Hepatocyte (in vitro differentiated cells): ENCODE measurements around the gene CDH18. TPM values are rescaled to one million over a fixed set of nuclear protein-coding genes. Genes with fewer than 3 reads are reported as not detected.

Experiments used
- DNase-seq: peaks from one replicate; pipeline ENCODE4 v3.0.0-alpha.2; 2016; ENCODE audit warnings: low spot score
- H2AFZ ChIP-seq: fragments of 200-600 bp; sonication (generic); 2 replicates; pipeline ENCODE4 v1.6.0; 2016; ENCODE audit warnings: antibody characterized with exemption, mild to moderate bottlenecking
- H3K27ac ChIP-seq: fragments of 200-600 bp; sonication (generic); 2 replicates; pipeline ENCODE4 v1.5.1; 2016; ENCODE audit warnings: mild to moderate bottlenecking
- H3K27me3 ChIP-seq: fragments of 200-600 bp; sonication (generic); 2 replicates; pipeline ENCODE4 v1.6.1; 2016
- H3K36me3 ChIP-seq: fragments of 200-600 bp; sonication (generic); replicated peaks from 2 replicates; pipeline ENCODE4 v1.5.1; 2016; ENCODE audit warnings: low read depth; ENCODE audit not compliant: insufficient read depth
- H3K4me1 ChIP-seq: fragments of 200-600 bp; sonication (generic); 2 replicates; pipeline ENCODE4 v1.5.1; 2016; ENCODE audit warnings: mild to moderate bottlenecking, moderate library complexity; ENCODE audit not compliant: insufficient read depth
- H3K4me2 ChIP-seq: fragments of 200-600 bp; sonication (generic); 2 replicates; pipeline ENCODE4 v1.6.0; 2016
- H3K4me3 ChIP-seq: fragments of 200-600 bp; sonication (generic); 2 replicates; pipeline ENCODE4 v1.5.1; 2016; ENCODE audit warnings: mild to moderate bottlenecking
- H3K79me2 ChIP-seq: fragments of 200-600 bp; sonication (generic); 2 replicates; pipeline ENCODE4 v1.6.0; 2017; ENCODE audit warnings: mild to moderate bottlenecking
- H3K9me2 ChIP-seq: fragments of 200-600 bp; sonication (generic); replicated peaks from 2 replicates; pipeline ENCODE4 v1.6.0; 2017; ENCODE audit warnings: mild to moderate bottlenecking; ENCODE audit not compliant: insufficient read depth
- H3K9me3 ChIP-seq: fragments of 200-600 bp; sonication (generic); 2 replicates; pipeline ENCODE4 v1.5.1; 2016; ENCODE audit warnings: low read depth, mild to moderate bottlenecking
- H4K20me1 ChIP-seq: fragments of 200-600 bp; sonication (generic); 2 replicates; pipeline ENCODE4 v1.6.0; 2016; ENCODE audit warnings: mild to moderate bottlenecking; ENCODE audit not compliant: insufficient read depth, poor library complexity, severe bottlenecking
- CTCF ChIP-seq: fragments of 200-600 bp; sonication (generic); IDR thresholded peaks from 2 replicates; pipeline ENCODE4 v1.5.1; 2016; ENCODE audit warnings: antibody characterized with exemption, mild to moderate bottlenecking; ENCODE audit not compliant: poor library complexity
- EZH2 ChIP-seq: fragments of 200-600 bp; sonication (generic); IDR thresholded peaks from 2 replicates; pipeline ENCODE4 v1.6.1; 2016; ENCODE audit warnings: antibody characterized with exemption, mild to moderate bottlenecking, borderline replicate concordance
- EZH2phosphoT487 ChIP-seq: fragments of 200-600 bp; sonication (generic); IDR thresholded peaks from one replicate; pipeline ENCODE4 v1.6.1; 2018; ENCODE audit warnings: antibody characterized with exemption, mild to moderate bottlenecking, low read depth, moderate library complexity; ENCODE audit not compliant: unreplicated experiment, severe bottlenecking
- WGBS: methylation state at CpG from one replicate; pipeline ENCODE4 v1.1.6; 2016; ENCODE audit warnings: low lambda C conversion rate; ENCODE audit errors: missing lambda C conversion rate; 5-methylcytosine and 5-hydroxymethylcytosine counted together
- polyA plus RNA-seq: library from polyadenylated mRNA; unstranded; fragments of >200 nt; fragmentation: Nextera tagmentation; extraction: Ambion mirVana; gene quantifications from 2 replicates; pipeline ENCODE4 v1.2.1, GENCODE V29; 2016
- total RNA-seq: library from RNA; depleted of rRNA; stranded (reverse); fragments of >200 nt; gene quantifications from 2 replicates; pipeline ENCODE4 v1.2.3, GENCODE V29; 2014

CDH18 gene
- total and polyA plus RNA-seq, 2 experiments from 2014 or later: 0.71 to 1.5 TPM

GRCh38 chr5:19534751-19535150 lies 453.2 kb downstream of the CDH18 start:
- TF ChIP-seq CTCF: no peak
- TF ChIP-seq EZH2phosphoT487: no peak
- no peak for TF ChIP-seq EZH2
- Histone ChIP-seq H3K36me3 (no peaks in the 10 kb centered on the region), H3K9me3 (no peaks in the 10 kb centered on the region), H3K4me2 (no peak overlapping the region), H4K20me1 (no peaks in the 10 kb centered on the region), H3K79me2 (no peaks in the 10 kb centered on the region), H3K4me3 (no peak overlapping the region), H2AFZ (no peak overlapping the region), H3K27ac (no peak overlapping the region), H3K4me1 (no peaks in the 10 kb centered on the region), H3K9me2 (no peaks in the 10 kb centered on the region), H3K27me3 (no peaks in the 10 kb centered on the region)
- DNase-seq: no peak
- 92% methylated on average over 1 of the region's 1 CpG for WGBS

DNA sequence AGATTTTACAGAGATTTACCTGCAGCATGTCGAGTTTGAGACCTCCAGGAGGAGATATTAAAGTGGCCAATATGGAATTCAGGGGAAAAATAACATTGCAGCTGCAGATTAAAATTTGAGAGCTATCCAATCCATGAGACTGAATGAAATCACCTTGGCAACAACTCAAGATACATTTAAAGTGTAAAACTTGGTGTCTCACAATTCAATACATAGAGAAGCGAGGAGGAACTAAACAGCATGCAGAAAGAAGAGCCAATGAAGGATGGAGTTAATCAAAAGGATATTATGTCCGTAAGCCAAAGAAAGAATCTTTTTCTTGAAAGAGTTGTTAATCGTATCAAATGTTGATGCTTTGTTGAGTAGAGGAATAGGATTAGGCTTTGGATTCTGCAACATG lies 455.1 kb downstream of the CDH18 start:
- Histone ChIP-seq H3K27ac (no peak overlapping the region), H3K27me3 (no peaks in the 10 kb centered on the region), H3K9me3 (no peaks in the 10 kb centered on the region), H3K4me2 (no peak overlapping the region), H3K9me2 (no peaks in the 10 kb centered on the region), H3K36me3 (no peaks in the 10 kb centered on the region), H2AFZ (no peak overlapping the region), H3K4me3 (no peak overlapping the region), H4K20me1 (no peaks in the 10 kb centered on the region), H3K79me2 (no peaks in the 10 kb centered on the region), H3K4me1 (no peaks in the 10 kb centered on the region)
- 85% methylated on average over 4 of the region's 4 CpGs for WGBS
- TF ChIP-seq EZH2phosphoT487 (no peak), EZH2 (no peak), CTCF (no peak)
- no peak for DNase-seq

- H3K9me2 ChIP-seq: no peaks in the 10 kb centered on the region
- H4K20me1 ChIP-seq: no peaks in the 10 kb centered on the region
- no peak overlapping the region for H3K27ac ChIP-seq
- DNase-seq: no peak
- H2AFZ ChIP-seq: no peak overlapping the region
- H3K4me1 ChIP-seq: no peaks in the 10 kb centered on the region
- no peaks in the 10 kb centered on the region for H3K27me3 ChIP-seq
- no peak overlapping the region for H3K4me2 ChIP-seq
- H3K36me3 ChIP-seq: no peaks in the 10 kb centered on the region
- TF ChIP-seq CTCF: no peak
- TF ChIP-seq EZH2: no peak
- TF ChIP-seq EZH2phosphoT487: no peak
- no peaks in the 10 kb centered on the region for H3K79me2 ChIP-seq
- H3K9me3 ChIP-seq: no peaks in the 10 kb centered on the region
- no peak overlapping the region for H3K4me3 ChIP-seq
- 85% methylated on average over 8 of the region's 8 CpGs for WGBS
Measured at GRCh38 chr5:19531374-19531952, 456.5 kb downstream of the CDH18 start.

- no peak overlapping the region for H3K4me3 ChIP-seq
- no peak for DNase-seq
- H3K4me1 ChIP-seq: no peaks in the 10 kb centered on the region
- no peaks in the 10 kb centered on the region for H4K20me1 ChIP-seq
- H2AFZ ChIP-seq: no peak overlapping the region
- H3K36me3 ChIP-seq: no peaks in the 10 kb centered on the region
- no peaks in the 10 kb centered on the region for H3K9me2 ChIP-seq
- H3K79me2 ChIP-seq: no peaks in the 10 kb centered on the region
- 81% methylated on average over 2 of the region's 2 CpGs for WGBS
- H3K4me2 ChIP-seq: no peak overlapping the region
- no peaks in the 10 kb centered on the region for H3K27me3 ChIP-seq
- H3K9me3 ChIP-seq: no peaks in the 10 kb centered on the region
- no peak for TF ChIP-seq CTCF
- TF ChIP-seq EZH2phosphoT487: no peak
- no peak for TF ChIP-seq EZH2
- no peak overlapping the region for H3K27ac ChIP-seq
Measured at GRCh38 chr5:19519448-19519847, 468.6 kb downstream of the CDH18 start.
